ENCODE results near the gene TMA7. TPM values are rescaled to one million over a fixed set of nuclear protein-coding genes. Genes with fewer than 3 reads are reported as not detected.
A peak's percentile ranks its signal among the peaks of the same experiment; 100 is the strongest.
"Not testable (repeated sequence)": the region's sequence is repeated elsewhere in the genome, so short reads cannot be mapped to it uniquely, and the experiment has no call there.

Gene TMA7
- 100 to 1,000 TPM; 293 to 334 (median 315) TPM for polyA plus RNA-seq (ENCODE audit: insufficient read length in 4 of 4)

GRCh38 chr3:48439820-48440589 is at the start of gene TMA7, which contains the start of gene CCDC51:
Gene TMA7 (plus strand): TSS chr3:48440257. CDS start chr3:48440297, 40 bp downstream.
Gene CCDC51 (minus strand): TSS chr3:48440119. CDS start chr3:48435128, 4,991 bp downstream.
- DNase-seq (ENCODE audit: low read depth in 4 of 4, low spot score in 3 of 4): peak; percentile 91 to 95 (median 93)

- no peak for DNase-seq (ENCODE audit: low read depth in 4 of 4, low spot score in 3 of 4)
Observed at GRCh38 chr3:48394391-48394790, 45.7 kb upstream of the TMA7 start.

GRCh38 chr3:48395714-48396113 is 44.3 kb upstream of the TMA7 start:
- DNase-seq (ENCODE audit: low read depth in 4 of 4, low spot score in 3 of 4): no peak

- no peak for DNase-seq (ENCODE audit: low read depth in 4 of 4, low spot score in 3 of 4)
Observed at GRCh38 chr3:48397767-48398681, 42.0 kb upstream of the TMA7 start.

GRCh38 chr3:48398701-48399386 is 41.2 kb upstream of the TMA7 start:
- no peak for DNase-seq (ENCODE audit: low read depth in 4 of 4, low spot score in 3 of 4)

- DNase-seq (ENCODE audit: low read depth in 4 of 4, low spot score in 3 of 4): no peak
Observed at GRCh38 chr3:48399387-48400172, 40.5 kb upstream of the TMA7 start.

GRCh38 chr3:48400824-48401433 is 39.1 kb upstream of the TMA7 start:
- DNase-seq (ENCODE audit: low read depth in 4 of 4, low spot score in 3 of 4): peak; percentile 34 to 53 (median 39)

GRCh38 chr3:48401434-48401901 is 38.6 kb upstream of the TMA7 start:
- not testable (repeated sequence) for DNase-seq (ENCODE audit: low read depth in 4 of 4, low spot score in 3 of 4)

- DNase-seq (ENCODE audit: low read depth in 4 of 4, low spot score in 3 of 4): no peak
Observed at GRCh38 chr3:48402281-48402732, 37.8 kb upstream of the TMA7 start.

- DNase-seq (ENCODE audit: low read depth in 4 of 4, low spot score in 3 of 4): no peak
Observed at GRCh38 chr3:48402907-48403306, 37.1 kb upstream of the TMA7 start.

- DNase-seq (ENCODE audit: low read depth in 4 of 4, low spot score in 3 of 4): no peak
Observed at GRCh38 chr3:48403533-48404439, 36.3 kb upstream of the TMA7 start.

GRCh38 chr3:48404440-48405342 is 35.4 kb upstream of the TMA7 start:
- no peak for DNase-seq (ENCODE audit: low read depth in 4 of 4, low spot score in 3 of 4)

GRCh38 chr3:48405343-48405881 is 34.6 kb upstream of the TMA7 start:
- no peak for DNase-seq (ENCODE audit: low read depth in 4 of 4, low spot score in 3 of 4)

GRCh38 chr3:48405971-48406370 is 34.1 kb upstream of the TMA7 start:
- no peak for DNase-seq (ENCODE audit: low read depth in 4 of 4, low spot score in 3 of 4)

- no peak for DNase-seq (ENCODE audit: low read depth in 4 of 4, low spot score in 3 of 4)
Observed at GRCh38 chr3:48406443-48407431, 33.3 kb upstream of the TMA7 start.
